Activated B cell treated with CpG ODN at 0.5 μM for 24 hours (primary cell): ENCODE data around the gene NLRC5. TPM values are rescaled to one million over a fixed set of nuclear protein-coding genes. Genes with fewer than 3 reads are reported as not detected.

Experiments
- ATAC-seq: fragments of 200-7000 bp; cut with Tn5 transposase; one replicate; pipeline ENCODE4 v1.10.0; 2021; ENCODE audit warnings: low read depth, mild to moderate bottlenecking, moderate library complexity
- CTCF ChIA-PET: fragments of 350-600 bp; sonication (Branson Sonifier 250); formaldehyde crosslinking; loops from one replicate; lab custom pipeline; 2021; ENCODE audit warnings: antibody characterized with exemption; lab: Charles Lee
- POLR2A ChIA-PET: fragments of 350-600 bp; sonication (Branson Sonifier 250); formaldehyde crosslinking; loops from one replicate; lab custom pipeline; 2021; ENCODE audit warnings: antibody characterized with exemption; lab: Charles Lee
- DNase-seq: peaks from one replicate; pipeline ENCODE4 v3.0.0; 2022
- H3K27ac Mint-ChIP-seq: one replicate; pipeline ENCODE4 v1.8.0; 2020; ENCODE audit warnings: mixed read lengths
- H3K27me3 Mint-ChIP-seq: one replicate; pipeline ENCODE4 v1.8.0; 2021; ENCODE audit warnings: mixed read lengths
- H3K36me3 Mint-ChIP-seq: one replicate; pipeline ENCODE4 v1.8.0; 2021; ENCODE audit warnings: low read depth, mixed read lengths
- H3K4me1 Mint-ChIP-seq: one replicate; pipeline ENCODE4 v1.8.0; 2021; ENCODE audit warnings: mixed read lengths
- H3K4me3 Mint-ChIP-seq: one replicate; pipeline ENCODE4 v1.8.0; 2020; ENCODE audit warnings: mild to moderate bottlenecking, mixed read lengths
- H3K9me3 Mint-ChIP-seq: one replicate; pipeline ENCODE4 v1.8.0; 2020; ENCODE audit warnings: mixed read lengths
- CTCF ChIP-seq: fragments of 200-600 bp; IDR thresholded peaks from one replicate; pipeline ENCODE4 v1.8.0; 2022; ENCODE audit warnings: antibody characterized with exemption, mild to moderate bottlenecking
- intact Hi-C: fragments of 100-400 bp; cut with micrococcal nuclease; formaldehyde crosslinking; loops from one replicate; pipeline ENCODE4 v1.15.1; 2024
- total RNA-seq: library from RNA; stranded (reverse); gene quantifications from 2 replicates; pipeline ENCODE4 v1.2.3, GENCODE V29; 2022

Gene NLRC5
- total RNA-seq, 1 donor from 2014 or later: 372 TPM

GRCh38 chr16:57028086-57028485, 38.7 kb downstream of the NLRC5 start:
- Mint-ChIP-seq H3K9me3 (no peaks in the 10 kb centered on the region), H3K27me3 (no peaks in the 10 kb centered on the region), H3K27ac (peak overlapping the region; percentile 35), H3K4me1 (peaks cover 33% of the 10 kb centered on the region), H3K36me3 (peaks cover 82% of the 10 kb centered on the region), H3K4me3 (no peak overlapping the region)
- no peak for ATAC-seq
- TF ChIP-seq CTCF: no peak
- POLR2A ChIA-PET: interaction anchor here (0.7 to 1.9 kb wide), 6 partner anchors 11 to 97 kb away, joined by 3 to 6 read pairs (median 4); partner anchors contain the start of gene NLRC5
- intact Hi-C loops: no loop called here
- DNase-seq: no peak
- CTCF ChIA-PET: interaction anchor here (0.7 to 1.1 kb wide), 2 partner anchors 18 to 39 kb away, joined by 3 read pairs; partner anchors contain the start of gene NLRC5

DNA sequence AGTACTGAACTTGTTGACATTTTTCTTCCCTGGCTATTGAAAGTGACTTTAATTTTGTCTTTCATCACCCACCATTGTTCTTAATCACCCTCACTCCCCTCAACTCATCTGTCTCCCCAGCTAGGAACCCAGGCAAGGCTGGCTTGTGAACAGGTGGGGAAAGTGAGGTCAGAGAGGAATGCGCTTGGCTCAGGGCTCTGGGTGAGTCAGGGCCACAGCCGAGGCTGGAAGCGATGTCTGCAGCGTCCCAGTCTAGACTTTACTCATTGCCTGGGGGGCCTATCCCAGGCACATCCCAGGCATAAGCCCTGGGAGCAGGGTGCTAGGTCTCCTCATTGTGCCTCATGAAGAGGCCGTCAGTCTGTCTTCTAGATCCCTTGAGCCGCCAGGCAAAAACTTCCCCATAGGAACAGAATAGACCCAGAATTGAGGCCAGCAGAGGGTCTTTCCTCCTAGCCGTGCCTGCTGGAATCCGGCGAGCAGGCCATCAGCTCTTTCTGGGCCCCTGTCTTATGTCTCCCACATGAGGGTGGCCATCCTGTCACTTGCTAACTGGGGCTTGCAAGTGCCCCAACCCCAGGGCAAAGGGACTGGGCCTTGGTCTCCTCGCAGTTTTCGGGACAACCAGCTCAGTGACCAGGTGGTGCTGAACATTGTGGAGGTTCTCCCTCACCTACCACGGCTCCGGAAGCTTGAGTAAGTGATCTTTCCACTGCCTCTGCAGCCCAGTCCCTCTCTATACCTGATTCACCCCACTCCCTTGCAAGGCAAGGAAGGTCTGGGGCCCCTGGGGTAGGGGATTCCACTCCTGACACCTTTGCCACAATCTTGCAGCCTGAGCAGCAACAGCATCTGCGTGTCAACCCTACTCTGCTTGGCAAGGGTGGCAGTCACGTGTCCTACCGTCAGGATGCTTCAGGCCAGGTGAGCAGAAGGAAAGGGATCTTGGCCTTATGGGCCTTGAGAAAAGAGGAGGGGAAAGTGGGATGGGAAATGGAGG, 40.1 kb downstream of the NLRC5 start:
- CTCF ChIA-PET: no interaction called here
- peak overlapping the region; percentile 16 for H3K27ac Mint-ChIP-seq
- no peak for ATAC-seq
- no peak for TF ChIP-seq CTCF
- POLR2A ChIA-PET: no interaction called here
- no peak for DNase-seq
- H3K36me3 Mint-ChIP-seq: peaks cover 83% of the 10 kb centered on the region
- intact Hi-C loops: no loop called here
- peaks cover 33% of the 10 kb centered on the region for H3K4me1 Mint-ChIP-seq
- H3K9me3 Mint-ChIP-seq: no peaks in the 10 kb centered on the region
- H3K27me3 Mint-ChIP-seq: no peaks in the 10 kb centered on the region
- no peak overlapping the region for H3K4me3 Mint-ChIP-seq

DNA sequence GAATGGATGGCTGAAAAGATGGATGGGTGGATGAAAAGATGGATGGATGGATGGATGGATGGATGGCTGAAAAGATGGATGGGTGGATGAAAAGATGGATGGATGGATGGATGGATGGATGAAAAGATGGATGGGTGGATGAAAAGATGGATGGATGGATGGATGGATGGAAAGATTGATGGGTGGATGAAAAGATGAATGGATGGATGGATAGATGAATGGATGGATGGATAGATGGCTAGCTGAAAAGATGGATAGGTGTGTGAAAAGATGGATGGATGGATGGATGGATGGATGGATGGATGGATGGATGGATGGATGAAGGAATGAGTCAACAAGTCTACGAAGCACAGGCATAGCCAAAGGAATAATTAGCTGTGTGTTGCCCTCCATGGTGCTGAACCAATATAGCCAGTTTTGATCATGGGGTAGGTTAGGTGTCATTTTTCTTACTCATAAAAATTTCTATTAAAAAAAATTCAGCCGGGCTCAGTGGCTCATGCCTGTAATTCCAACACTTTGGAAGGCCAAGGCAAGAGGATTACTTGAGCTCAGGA, 41.1 kb downstream of the NLRC5 start:
- no peak for TF ChIP-seq CTCF
- ATAC-seq (no peak), DNase-seq (no peak)
- CTCF ChIA-PET: no interaction called here
- peaks cover 85% of the 10 kb centered on the region for H3K36me3 Mint-ChIP-seq
- intact Hi-C loops: no loop called here
- POLR2A ChIA-PET: interaction anchor here (0.5 kb wide), 1 partner anchor 20 kb away, joined by 10 read pairs; no protein-coding TSS in a partner anchor
- no peaks in the 10 kb centered on the region for H3K27me3 Mint-ChIP-seq
- no peak overlapping the region for H3K4me3 Mint-ChIP-seq
- peaks cover 36% of the 10 kb centered on the region for H3K4me1 Mint-ChIP-seq
- H3K9me3 Mint-ChIP-seq: no peaks in the 10 kb centered on the region
- H3K27ac Mint-ChIP-seq: peak overlapping the region; percentile 5

- Mint-ChIP-seq H3K9me3 (no peaks in the 10 kb centered on the region), H3K4me1 (peaks cover 30% of the 10 kb centered on the region), H3K27ac (peak overlapping the region; percentile 12), H3K36me3 (peaks cover 85% of the 10 kb centered on the region), H3K4me3 (no peak overlapping the region), H3K27me3 (no peaks in the 10 kb centered on the region)
- intact Hi-C loops: no loop called here
- POLR2A ChIA-PET: interaction anchor here (0.5 kb wide), 1 partner anchor 20 kb away, joined by 10 read pairs; no protein-coding TSS in a partner anchor
- CTCF ChIA-PET: no interaction called here
- DNase-seq (no peak), ATAC-seq (no peak)
- no peak for TF ChIP-seq CTCF
Measured at GRCh38 chr16:57031156-57031555, 41.8 kb downstream of the NLRC5 start.

DNA sequence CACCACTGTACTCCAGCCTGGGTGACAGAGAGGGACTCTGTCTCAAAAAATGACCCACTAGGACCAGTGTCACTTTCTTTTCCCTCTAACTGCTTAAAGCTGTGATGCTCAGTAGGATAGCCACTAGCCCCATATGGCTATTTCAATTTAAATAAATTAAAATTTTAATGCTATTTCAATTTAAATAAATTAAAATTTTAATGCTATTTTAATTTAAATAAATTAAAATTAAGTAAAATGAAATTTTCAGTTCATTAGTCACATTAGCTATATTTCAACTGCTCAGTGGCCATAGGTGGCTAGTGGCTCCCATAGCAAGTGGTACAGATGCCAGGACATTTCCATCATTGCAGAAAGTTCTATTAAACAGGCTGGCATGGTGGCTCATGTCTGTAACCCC, 43.0 kb downstream of the NLRC5 start:
- H3K9me3 Mint-ChIP-seq: no peaks in the 10 kb centered on the region
- no peak overlapping the region for H3K4me3 Mint-ChIP-seq
- no peaks in the 10 kb centered on the region for H3K27me3 Mint-ChIP-seq
- peaks cover 24% of the 10 kb centered on the region for H3K4me1 Mint-ChIP-seq
- no peak for TF ChIP-seq CTCF
- peaks cover 85% of the 10 kb centered on the region for H3K36me3 Mint-ChIP-seq
- ATAC-seq (no peak), DNase-seq (no peak)
- POLR2A ChIA-PET: interaction anchor here (0.7 to 1.5 kb wide), 4 partner anchors 9 to 62 kb away, joined by 3 to 6 read pairs (median 4); no protein-coding TSS in a partner anchor
- intact Hi-C loops: no loop called here
- CTCF ChIA-PET: interaction anchor here (1.0 to 1.1 kb wide), 2 partner anchors 13 to 68 kb away, joined by 3 read pairs; no protein-coding TSS in a partner anchor
- no peak overlapping the region for H3K27ac Mint-ChIP-seq
